Naive thymus-derived CD8-positive, alpha-beta T cell (primary cell): ENCODE results near the gene KANTR. TPM values are rescaled to one million over a fixed set of nuclear protein-coding genes. Genes with fewer than 3 reads are reported as not detected.

Experiments
- ATAC-seq, 2 donors: fragments of 150-1000 bp; cut with Tn5 transposase in 1 of 2; sonication (Bioruptor Pico), chemical (Tn5 transposase) in 1 of 2; 1 replicate in 1 of 2; 2 replicates in 1 of 2; pipeline ENCODE4 v1.10.0; 2021; ENCODE audit warnings: mild to moderate bottlenecking in 2 of 2, moderate library complexity in 2 of 2
- POLR2A ChIA-PET: fragments of 350-600 bp; sonication (Branson Sonifier 250); formaldehyde crosslinking; loops from one replicate; lab custom pipeline; 2021; ENCODE audit warnings: antibody characterized with exemption; lab: Charles Lee
- DNase-seq, 10 donors: peaks; one replicate each; pipeline versions ENCODE4 v3.0.0 to v3.0.0-alpha.2; 2020 to 2022
- H3K27ac Mint-ChIP-seq, 10 donors: one replicate each; pipeline ENCODE4 v1.8.0; 2020 to 2022; ENCODE audit warnings: mild to moderate bottlenecking in 10 of 10, mixed read lengths in 10 of 10, moderate library complexity in 4 of 10, inconsistent platforms in 1 of 10
- H3K27me3 Mint-ChIP-seq, 5 donors: one replicate each; pipeline ENCODE4 v1.8.0; 2021 to 2022; ENCODE audit warnings: mixed read lengths in 5 of 5
- H3K36me3 Mint-ChIP-seq, 3 donors: one replicate each; pipeline ENCODE4 v1.8.0; 2020 to 2022; ENCODE audit warnings: mixed read lengths in 3 of 3, mild to moderate bottlenecking in 2 of 3, inconsistent platforms in 1 of 3
- H3K4me1 Mint-ChIP-seq, 4 donors: one replicate each; pipeline ENCODE4 v1.8.0; 2021 to 2022; ENCODE audit warnings: mixed read lengths in 4 of 4
- H3K4me3 Mint-ChIP-seq, 10 donors: one replicate each; pipeline ENCODE4 v1.8.0; 2020 to 2022; ENCODE audit warnings: mild to moderate bottlenecking in 10 of 10, mixed read lengths in 10 of 10, moderate library complexity in 6 of 10, inconsistent platforms in 1 of 10
- H3K9me3 Mint-ChIP-seq, 9 donors: one replicate each; pipeline ENCODE4 v1.8.0; 2020 to 2022; ENCODE audit warnings: mixed read lengths in 9 of 9, mild to moderate bottlenecking in 3 of 9, inconsistent platforms in 1 of 9, moderate library complexity in 1 of 9
- polyA plus RNA-seq, 3 donors: library from polyadenylated mRNA; unstranded; fragments of 300-500 nt; fragmentation: Illumina TruSeq; gene quantifications; one replicate each; pipeline ENCODE4 v1.2.3, GENCODE V29; 2021
- total RNA-seq, 8 experiments: library from RNA in 2 of 8; stranded (reverse) in 2 of 8; gene quantifications; one replicate each; pipeline ENCODE4 v1.2.3 and lab custom pipeline; 2021 to 2026

The KANTR gene
- total and polyA plus RNA-seq, 5 experiments from 2014 or later: 1.4 to 20.7 (median 4.9) TPM

DNA sequence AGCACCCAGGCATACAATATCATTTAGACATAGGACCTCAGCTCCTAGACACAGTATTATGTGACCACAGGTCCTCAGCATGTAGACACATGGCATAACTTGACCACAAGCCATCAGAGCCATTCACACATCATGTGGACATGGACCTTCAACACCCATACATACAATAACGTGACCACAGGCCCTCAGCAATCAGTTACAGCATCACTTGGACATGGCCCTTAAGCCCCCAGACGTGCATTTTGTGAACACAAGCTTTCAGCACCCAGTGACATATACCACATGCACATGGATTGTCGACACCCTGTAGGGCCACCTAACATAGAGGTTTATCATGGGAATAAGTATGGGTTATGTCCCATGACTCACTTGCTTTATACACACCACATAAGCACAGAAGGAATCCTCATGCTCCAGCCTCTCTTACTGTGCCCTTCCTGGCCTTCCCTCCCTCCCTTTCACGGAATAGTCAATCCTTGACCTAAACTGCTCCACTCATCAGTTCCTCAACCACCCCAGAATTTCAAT lies 9.8 kb upstream of the KANTR start:
- peak in 2 of 10 donors; percentile 24 to 29 for DNase-seq
- peaks cover 0 to 2% (median 0%) of the 10 kb centered on the region in 9 donors for H3K9me3 Mint-ChIP-seq
- POLR2A ChIA-PET: interaction anchor here (5.0 kb wide), 1 partner anchor 12 kb away, joined by 49 read pairs; no protein-coding TSS in a partner anchor
- ATAC-seq: no peak
- H3K4me1 Mint-ChIP-seq: peaks cover 29 to 69% (median 60%) of the 10 kb centered on the region in 4 donors
- peak overlapping the region; percentile 82 to 96 (median 91) for H3K4me3 Mint-ChIP-seq
- H3K27ac Mint-ChIP-seq: peak overlapping the region; percentile 25 to 100 (median 96)
- H3K27me3 Mint-ChIP-seq: peaks cover 0 to 3% (median 0%) of the 10 kb centered on the region in 5 donors
- H3K36me3 Mint-ChIP-seq: peaks cover 0 to 40% (median 7%) of the 10 kb centered on the region in 3 donors

DNA sequence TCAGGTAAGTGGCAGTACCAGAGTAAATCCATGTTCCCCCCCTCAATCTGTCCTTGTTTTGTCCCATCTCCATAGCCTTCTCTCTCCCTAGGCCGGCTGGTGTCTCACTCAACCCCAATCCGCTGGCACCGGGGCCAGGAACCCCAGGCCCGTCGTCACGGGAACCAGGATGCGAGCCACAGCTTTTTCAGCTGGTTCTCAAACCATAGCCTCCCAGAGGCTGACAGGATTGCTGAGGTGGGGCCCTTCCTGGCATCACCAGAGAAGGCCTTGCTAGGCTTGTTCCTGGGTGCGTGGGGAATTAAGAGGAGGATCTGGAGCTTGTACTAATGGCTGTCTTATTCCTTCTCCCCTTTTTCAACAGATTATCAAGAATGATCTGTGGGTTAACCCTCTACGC lies 9.1 kb upstream of the KANTR start:
- DNase-seq: no peak

DNA sequence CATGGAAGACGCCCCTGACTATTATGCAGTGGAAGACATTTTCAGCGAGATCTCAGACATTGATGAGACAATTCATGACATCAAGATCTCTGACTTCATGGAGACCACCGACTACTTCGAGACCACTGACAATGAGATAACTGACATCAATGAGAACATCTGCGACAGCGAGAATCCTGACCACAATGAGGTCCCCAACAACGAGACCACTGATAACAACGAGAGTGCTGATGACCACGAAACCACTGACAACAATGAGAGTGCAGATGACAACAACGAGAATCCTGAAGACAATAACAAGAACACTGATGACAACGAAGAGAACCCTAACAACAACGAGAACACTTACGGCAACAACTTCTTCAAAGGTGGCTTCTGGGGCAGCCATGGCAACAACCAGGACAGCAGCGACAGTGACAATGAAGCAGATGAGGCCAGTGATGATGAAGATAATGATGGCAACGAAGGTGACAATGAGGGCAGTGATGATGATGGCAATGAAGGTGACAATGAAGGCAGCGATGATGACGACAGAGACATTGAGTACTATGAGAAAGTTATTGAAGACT lies 8.2 kb upstream of the KANTR start:
- Mint-ChIP-seq H3K9me3 (peaks cover 0 to 2% (median 0%) of the 10 kb centered on the region in 9 donors), H3K4me3 (peak overlapping the region in 8 of 10 donors; percentile 2 to 82 (median 50))
- POLR2A ChIA-PET: no interaction called here

More for the DNA sequence above, 9.1 kb upstream of the KANTR start:
- Mint-ChIP-seq H3K27me3 (peaks cover 0 to 3% (median 0%) of the 10 kb centered on the region in 5 donors), H3K4me1 (peaks cover 29 to 72% (median 61%) of the 10 kb centered on the region in 4 donors), H3K4me3 (peak overlapping the region; percentile 6 to 96 (median 86)), H3K9me3 (peaks cover 0 to 2% (median 0%) of the 10 kb centered on the region in 9 donors), H3K27ac (peak overlapping the region in 8 of 10 donors; percentile 77 to 100 (median 97)), H3K36me3 (peaks cover 0 to 40% (median 7%) of the 10 kb centered on the region in 3 donors)
- POLR2A ChIA-PET: interaction anchor here (5.0 kb wide), 1 partner anchor 13 kb away, joined by 49 read pairs; no protein-coding TSS in a partner anchor
- ATAC-seq: no peak

DNA sequence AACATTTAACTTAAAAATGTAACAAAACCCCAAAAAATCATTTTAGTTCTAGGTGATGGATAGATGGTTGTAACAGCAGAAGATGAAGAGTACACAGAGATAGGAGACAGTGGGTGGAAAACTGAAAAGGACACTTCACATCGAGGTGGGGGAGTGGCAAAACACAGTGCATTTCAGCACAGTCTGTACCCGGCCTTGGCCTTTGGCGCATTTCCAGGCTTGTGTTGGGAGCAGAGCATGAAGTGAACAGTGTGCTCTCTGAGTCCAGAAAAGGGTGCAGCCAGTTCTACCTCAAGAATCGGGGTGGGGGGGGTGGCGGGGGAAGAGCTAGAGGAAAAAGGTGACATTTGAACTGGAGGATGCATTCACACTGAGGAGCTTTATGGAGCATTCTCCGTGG lies 7.5 kb upstream of the KANTR start:
- Mint-ChIP-seq H3K27me3 (peaks cover 0 to 3% (median 0%) of the 10 kb centered on the region in 5 donors), H3K9me3 (peaks cover 0 to 2% (median 0%) of the 10 kb centered on the region in 9 donors), H3K4me3 (peak overlapping the region in 5 of 10 donors; percentile 22 to 82 (median 33)), H3K27ac (peak overlapping the region; percentile 50 to 100 (median 96)), H3K4me1 (peaks cover 29 to 63% (median 54%) of the 10 kb centered on the region in 4 donors), H3K36me3 (peaks cover 0 to 40% (median 7%) of the 10 kb centered on the region in 3 donors)
- DNase-seq (peak in 1 of 10 donors; percentile 4), ATAC-seq (no peak)
- POLR2A ChIA-PET: no interaction called here

More for the DNA sequence above, 8.2 kb upstream of the KANTR start:
- DNase-seq: peak in 3 of 10 donors; percentile 35 to 67 (median 38)
- Mint-ChIP-seq H3K4me1 (peaks cover 29 to 67% (median 57%) of the 10 kb centered on the region in 4 donors), H3K36me3 (peaks cover 0 to 40% (median 7%) of the 10 kb centered on the region in 3 donors), H3K27ac (peak overlapping the region; percentile 50 to 100 (median 94)), H3K27me3 (peaks cover 0 to 3% (median 0%) of the 10 kb centered on the region in 5 donors)
- no peak for ATAC-seq

DNA sequence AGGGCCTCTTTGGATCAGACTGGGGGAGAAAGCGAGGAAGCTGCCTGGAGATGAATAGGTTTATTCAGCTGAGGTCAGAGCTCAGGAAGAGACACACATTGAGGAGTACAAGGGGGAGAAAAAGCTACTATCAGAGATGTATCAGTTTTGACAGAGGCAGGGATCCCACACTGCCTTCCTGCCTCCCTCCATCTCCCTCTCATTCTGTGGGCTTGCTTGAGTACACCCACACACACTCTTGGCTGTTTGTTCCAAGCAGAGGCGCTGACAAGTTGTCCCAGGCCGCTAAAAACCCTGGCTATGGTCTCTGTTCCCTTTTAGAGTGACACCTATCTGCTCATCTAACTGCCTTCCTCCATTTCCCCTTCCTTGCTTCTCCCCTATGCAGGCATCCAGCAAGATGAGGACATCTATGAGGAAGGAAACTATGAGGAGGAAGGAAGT lies 6.5 kb upstream of the KANTR start:
- Mint-ChIP-seq H3K4me3 (peak overlapping the region; percentile 15 to 99 (median 92)), H3K27ac (peak overlapping the region; percentile 32 to 100 (median 99)), H3K9me3 (no peaks in the 10 kb centered on the region), H3K4me1 (peaks cover 29 to 63% (median 54%) of the 10 kb centered on the region in 4 donors), H3K27me3 (no peaks in the 10 kb centered on the region), H3K36me3 (peaks cover 0 to 40% (median 7%) of the 10 kb centered on the region in 3 donors)
- ATAC-seq: no peak
- DNase-seq: peak in 1 of 10 donors; percentile 24
- POLR2A ChIA-PET: no interaction called here

DNA sequence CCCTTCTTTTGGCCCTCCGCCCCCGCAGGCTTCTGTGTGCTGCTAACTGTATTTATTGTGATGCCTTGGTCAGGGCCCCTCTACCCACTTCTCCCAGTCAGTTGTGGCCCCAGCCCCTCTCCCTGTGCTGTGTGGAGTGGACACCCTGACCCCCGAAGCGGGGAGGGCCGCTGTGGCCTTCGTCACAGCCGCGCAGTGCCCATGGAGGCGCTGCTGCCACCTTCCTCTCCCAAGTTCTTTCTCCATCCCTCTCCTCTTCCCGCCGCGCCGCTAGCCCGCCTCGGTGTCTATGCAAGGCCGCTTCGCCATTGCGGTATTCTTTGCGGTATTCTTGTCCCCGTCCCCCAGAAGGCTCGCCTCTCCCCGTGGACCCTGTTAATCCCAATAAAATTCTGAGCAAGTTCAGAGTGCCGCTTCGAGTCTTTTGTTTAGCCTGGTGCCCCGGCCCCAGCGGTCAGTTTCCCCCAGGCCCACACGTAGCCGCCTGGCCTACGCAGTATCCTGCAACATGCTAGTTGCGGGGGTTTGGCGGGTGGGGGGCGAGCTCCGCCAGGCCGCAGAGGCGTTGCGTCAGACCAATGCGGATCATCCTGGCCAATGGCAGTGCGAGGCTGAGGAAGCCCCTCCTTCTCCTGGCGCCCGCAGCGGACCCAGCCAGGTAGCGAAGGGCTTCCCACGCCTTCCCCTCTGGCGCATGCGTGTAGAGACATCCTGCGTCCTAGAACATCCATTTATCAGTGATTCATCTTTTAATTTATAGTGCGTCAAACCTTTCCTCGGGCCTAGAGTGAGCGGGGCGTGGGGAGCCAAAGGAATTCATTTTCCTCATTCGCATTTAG lies 5.6 kb upstream of the KANTR start:
- Mint-ChIP-seq H3K27me3 (no peaks in the 10 kb centered on the region), H3K27ac (peak overlapping the region; percentile 98 to 100 (median 99)), H3K36me3 (peaks cover 0 to 40% (median 7%) of the 10 kb centered on the region in 3 donors), H3K4me1 (peaks cover 25 to 54% (median 51%) of the 10 kb centered on the region in 4 donors), H3K4me3 (peak overlapping the region; percentile 87 to 99 (median 93)), H3K9me3 (no peaks in the 10 kb centered on the region)
- DNase-seq (peak; percentile 59 to 92 (median 86)), ATAC-seq (peak; percentile 68 to 70)
- POLR2A ChIA-PET: interaction anchor here (1.3 to 2.0 kb wide), 5 partner anchors 7 to 19 kb away, joined by 3 to 13 read pairs (median 6); no protein-coding TSS in a partner anchor

DNA sequence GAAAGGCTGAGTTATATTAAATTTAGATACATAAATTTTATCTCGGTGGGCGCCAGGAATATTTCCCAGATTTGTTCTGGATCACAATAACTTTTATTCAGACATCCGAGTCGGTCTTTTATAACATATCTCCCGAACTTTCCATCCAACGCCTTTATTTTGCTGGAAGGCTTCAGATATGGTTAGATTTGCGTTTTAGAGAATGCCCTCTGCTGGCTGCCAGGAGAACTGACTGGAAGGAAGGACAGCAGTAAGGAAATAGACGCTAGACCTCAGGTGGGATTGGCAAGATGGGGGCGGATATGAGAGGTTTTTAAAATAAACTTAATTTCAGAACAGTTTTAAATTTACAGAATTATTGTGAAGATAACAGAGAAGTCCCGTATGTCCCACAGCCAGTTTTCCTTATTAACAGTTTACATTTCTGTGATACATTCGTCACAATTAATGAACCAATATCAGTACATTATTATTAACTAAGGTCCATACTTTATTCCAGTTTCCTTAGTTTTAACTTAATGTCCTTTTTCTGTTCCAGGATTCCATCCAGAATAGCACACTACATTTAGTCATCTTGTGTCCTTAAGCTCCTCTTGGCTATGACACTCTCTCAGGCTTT lies 4.6 kb upstream of the KANTR start:
- H3K9me3 Mint-ChIP-seq: no peaks in the 10 kb centered on the region
- peak in 6 of 10 donors; percentile 37 to 72 (median 57) for DNase-seq
- peaks cover 0 to 32% (median 6%) of the 10 kb centered on the region in 3 donors for H3K36me3 Mint-ChIP-seq
- H3K4me3 Mint-ChIP-seq: peak overlapping the region; percentile 87 to 99 (median 93)
- peaks cover 17 to 45% (median 41%) of the 10 kb centered on the region in 4 donors for H3K4me1 Mint-ChIP-seq
- no peak for ATAC-seq
- POLR2A ChIA-PET: interaction anchor here (1.3 to 2.0 kb wide), 5 partner anchors 8 to 20 kb away, joined by 3 to 13 read pairs (median 6); no protein-coding TSS in a partner anchor
- H3K27ac Mint-ChIP-seq: peak overlapping the region; percentile 98 to 100 (median 99)
- no peaks in the 10 kb centered on the region for H3K27me3 Mint-ChIP-seq

DNA sequence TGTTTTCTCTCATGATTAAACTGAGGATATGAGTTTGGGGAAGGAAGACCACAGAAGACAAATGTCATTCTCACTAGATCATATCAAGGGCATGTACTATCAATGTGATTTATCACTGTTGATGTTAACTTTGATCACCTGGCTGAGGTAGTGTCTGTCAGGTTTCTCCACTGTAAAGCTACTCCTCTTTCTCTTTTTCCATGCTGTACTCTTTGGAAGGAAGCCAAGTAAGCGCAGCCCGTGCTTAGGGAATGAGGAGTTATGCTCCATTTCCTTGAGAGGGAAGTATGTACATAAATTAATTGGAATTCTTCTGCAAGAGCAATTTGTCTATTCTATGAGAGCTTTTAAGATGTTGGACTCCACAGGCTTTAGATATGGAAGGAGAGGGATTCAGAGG lies 4.0 kb upstream of the KANTR start:
- no peaks in the 10 kb centered on the region for H3K27me3 Mint-ChIP-seq
- DNase-seq (no peak), ATAC-seq (no peak)
- POLR2A ChIA-PET: interaction anchor here (1.3 to 2.0 kb wide), 3 partner anchors 9 to 21 kb away, joined by 3 to 13 read pairs (median 6); no protein-coding TSS in a partner anchor
- H3K36me3 Mint-ChIP-seq: peaks cover 0 to 26% (median 5%) of the 10 kb centered on the region in 3 donors
- H3K4me3 Mint-ChIP-seq: no peak overlapping the region
- H3K27ac Mint-ChIP-seq: peak overlapping the region in 2 of 10 donors; percentile 43 to 69
- no peaks in the 10 kb centered on the region for H3K9me3 Mint-ChIP-seq
- peaks cover 18 to 45% (median 40%) of the 10 kb centered on the region in 4 donors for H3K4me1 Mint-ChIP-seq

DNA sequence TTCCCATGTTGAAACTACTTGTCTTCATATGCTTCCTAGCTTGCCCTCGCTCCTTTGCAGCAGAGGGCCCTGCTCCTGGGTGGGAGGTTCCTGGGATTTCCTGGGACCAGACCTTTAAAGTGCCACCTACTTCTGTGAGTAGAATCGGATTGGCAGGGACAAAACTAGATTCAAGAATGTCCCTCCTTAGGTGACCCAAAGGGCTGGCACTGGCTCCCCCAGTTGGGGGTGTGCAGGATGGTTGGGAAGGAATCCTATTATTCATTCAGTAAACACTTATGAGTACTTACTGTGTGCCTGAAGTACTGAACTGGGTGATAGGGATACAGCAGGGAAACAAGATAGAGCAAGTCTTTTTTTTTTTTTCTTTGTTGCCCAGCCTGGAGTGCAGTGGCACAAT lies 2.6 kb upstream of the KANTR start:
- Mint-ChIP-seq H3K36me3 (peaks cover 0 to 12% (median 0%) of the 10 kb centered on the region in 3 donors), H3K4me3 (no peak overlapping the region), H3K4me1 (peaks cover 19 to 42% (median 39%) of the 10 kb centered on the region in 4 donors), H3K27ac (peak overlapping the region in 1 of 10 donors; percentile 59), H3K9me3 (no peaks in the 10 kb centered on the region), H3K27me3 (no peaks in the 10 kb centered on the region)
- ATAC-seq (no peak), DNase-seq (no peak)
- POLR2A ChIA-PET: no interaction called here

DNA sequence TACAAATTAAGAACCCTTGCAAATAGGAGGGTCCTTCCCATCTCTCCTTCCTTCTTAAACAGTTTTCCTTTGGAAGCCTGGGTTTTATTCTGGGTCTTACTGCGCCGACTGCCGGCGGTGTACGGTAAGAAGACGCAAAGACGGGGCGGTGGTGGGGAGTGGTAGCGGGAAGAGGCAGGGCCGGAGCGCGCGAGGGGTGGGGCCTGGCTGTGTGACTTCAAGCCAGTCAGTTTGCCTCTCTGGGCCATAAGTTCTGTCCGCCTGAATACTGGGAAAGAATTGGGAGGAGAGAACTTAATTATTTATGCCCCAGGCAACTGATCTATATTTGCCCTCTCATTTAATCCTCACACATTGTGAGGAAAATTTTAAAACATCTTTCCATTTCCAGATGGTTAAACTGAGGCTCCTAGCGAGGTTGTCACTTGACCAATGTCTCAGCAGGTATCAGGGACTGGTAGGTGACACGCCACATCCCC lies 726 bp upstream of the KANTR start:
- Mint-ChIP-seq H3K27ac (peak overlapping the region; percentile 28 to 96 (median 92)), H3K36me3 (peaks cover 0 to 4% (median 0%) of the 10 kb centered on the region in 3 donors), H3K9me3 (no peaks in the 10 kb centered on the region), H3K4me3 (peak overlapping the region; percentile 84 to 93 (median 89)), H3K4me1 (peaks cover 17 to 30% (median 26%) of the 10 kb centered on the region in 4 donors), H3K27me3 (no peaks in the 10 kb centered on the region)
- POLR2A ChIA-PET: interaction anchor here (1.1 to 1.7 kb wide), 2 partner anchors 11 to 98 kb away, joined by 3 to 8 read pairs; partner anchors contain the start of gene TSPYL2
- peak; percentile 54 to 86 (median 68) for DNase-seq
- ATAC-seq: peak; percentile 49 to 54

DNA sequence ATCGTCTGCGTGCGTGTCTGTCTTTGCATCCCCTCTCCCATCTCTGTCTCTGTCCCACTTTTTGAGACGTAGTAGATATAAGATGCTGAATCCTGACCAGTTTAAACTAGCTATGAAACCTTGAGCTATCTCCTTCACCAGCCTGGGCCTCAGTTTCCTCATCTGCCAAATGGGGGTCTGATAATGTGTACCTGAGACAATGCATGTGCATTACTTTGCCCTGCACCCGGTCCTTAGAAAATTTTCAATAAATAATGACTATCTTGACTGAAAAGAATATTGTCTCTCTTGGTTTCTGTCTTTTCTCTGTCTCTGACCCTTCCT lies 602 bp downstream of the KANTR start:
- Mint-ChIP-seq H3K27ac (peak overlapping the region in 9 of 10 donors; percentile 78 to 96 (median 92)), H3K4me3 (peak overlapping the region; percentile 84 to 93 (median 89)), H3K27me3 (no peaks in the 10 kb centered on the region), H3K4me1 (peaks cover 10 to 19% (median 18%) of the 10 kb centered on the region in 4 donors), H3K9me3 (no peaks in the 10 kb centered on the region), H3K36me3 (peaks cover 0 to 8% (median 0%) of the 10 kb centered on the region in 3 donors)
- ATAC-seq: no peak
- DNase-seq: no peak
- POLR2A ChIA-PET: interaction anchor here (0.8 to 1.1 kb wide), 4 partner anchors 9 to 99 kb away, joined by 3 to 9 read pairs (median 3); partner anchors contain the start of gene TSPYL2
